Measurements from ENCODE around the gene CDH11.

Gene CDH11

DNA sequence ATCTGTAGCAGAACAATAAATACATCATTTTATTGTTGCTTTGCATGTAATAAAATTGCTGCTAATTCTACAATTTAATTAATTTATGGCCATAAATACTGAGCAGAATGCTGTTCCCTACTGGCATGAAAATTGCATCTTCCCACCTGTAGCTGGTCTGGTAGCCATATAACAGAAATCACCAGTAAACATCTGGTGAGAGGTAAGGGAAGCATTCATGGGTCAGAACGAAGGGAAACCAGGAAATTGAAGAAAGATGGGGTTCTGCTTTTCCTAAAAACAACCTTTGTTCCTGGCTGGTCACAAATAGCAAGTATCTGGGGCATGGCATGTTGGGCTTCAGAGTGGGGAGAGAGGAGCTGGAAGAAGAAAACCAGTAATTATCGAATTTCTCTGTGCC lies 128.4 kb downstream of the CDH11 start:
- H3K9me3 ChIP-seq (ENCODE audit: insufficient read depth, low read length), result no peaks in the 10 kb centered on the region
- no peaks in the 10 kb centered on the region for H3K4me1 ChIP-seq (ENCODE audit: low read length)
- TF ChIP-seq, protein P1, sequence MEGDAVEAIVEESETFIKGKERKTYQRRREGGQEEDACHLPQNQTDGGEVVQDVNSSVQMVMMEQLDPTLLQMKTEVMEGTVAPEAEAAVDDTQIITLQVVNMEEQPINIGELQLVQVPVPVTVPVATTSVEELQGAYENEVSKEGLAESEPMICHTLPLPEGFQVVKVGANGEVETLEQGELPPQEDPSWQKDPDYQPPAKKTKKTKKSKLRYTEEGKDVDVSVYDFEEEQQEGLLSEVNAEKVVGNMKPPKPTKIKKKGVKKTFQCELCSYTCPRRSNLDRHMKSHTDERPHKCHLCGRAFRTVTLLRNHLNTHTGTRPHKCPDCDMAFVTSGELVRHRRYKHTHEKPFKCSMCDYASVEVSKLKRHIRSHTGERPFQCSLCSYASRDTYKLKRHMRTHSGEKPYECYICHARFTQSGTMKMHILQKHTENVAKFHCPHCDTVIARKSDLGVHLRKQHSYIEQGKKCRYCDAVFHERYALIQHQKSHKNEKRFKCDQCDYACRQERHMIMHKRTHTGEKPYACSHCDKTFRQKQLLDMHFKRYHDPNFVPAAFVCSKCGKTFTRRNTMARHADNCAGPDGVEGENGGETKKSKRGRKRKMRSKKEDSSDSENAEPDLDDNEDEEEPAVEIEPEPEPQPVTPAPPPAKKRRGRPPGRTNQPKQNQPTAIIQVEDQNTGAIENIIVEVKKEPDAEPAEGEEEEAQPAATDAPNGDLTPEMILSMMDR (IDR thresholded peaks at IDR 0.05; ENCODE audit: low read depth, low read length), result no peak
- no peak for TF ChIP-seq EZH2phosphoT487 (IDR thresholded peaks at IDR 0.05; ENCODE audit: low read depth)
- no peak overlapping the region for H3K9ac ChIP-seq (ENCODE audit: low read length)
- H4K20me1 ChIP-seq (ENCODE audit: insufficient read depth, low read length), result no peaks in the 10 kb centered on the region
- no peak overlapping the region for H3K4me2 ChIP-seq (ENCODE audit: low read length)
- no peaks in the 10 kb centered on the region for H3K79me2 ChIP-seq (ENCODE audit: low read length)
- no peak overlapping the region for H2AFZ ChIP-seq (ENCODE audit: low read depth, low read length)
- H3K36me3 ChIP-seq (replicated peaks; ENCODE audit: low read depth, low read length), result no peaks in the 10 kb centered on the region
- no peaks in the 10 kb centered on the region for H3K27me3 ChIP-seq (ENCODE audit: low read depth, low read length)
- no peak overlapping the region for H3K27ac ChIP-seq (ENCODE audit: low read length)
- H3K4me3 ChIP-seq (ENCODE audit: low read length), result no peak overlapping the region

DNA sequence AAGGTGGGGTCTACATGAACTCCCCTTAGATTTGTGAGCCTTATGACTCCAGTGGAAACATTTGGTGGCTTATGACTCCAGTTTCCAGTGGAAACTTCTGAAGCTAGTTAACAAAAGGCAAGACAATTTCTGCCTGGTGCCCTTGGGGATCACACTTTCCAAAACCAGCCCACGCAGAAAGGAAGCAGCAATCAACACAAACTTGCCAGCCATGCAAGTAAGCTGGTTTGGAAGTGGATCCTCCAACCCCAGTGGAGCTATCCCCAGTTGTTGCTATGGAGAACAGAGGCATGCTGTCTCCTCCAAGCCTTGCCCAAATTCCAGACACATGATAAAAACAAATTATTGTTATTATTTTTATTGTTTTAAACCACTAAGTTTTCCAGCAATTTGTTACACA lies 130.9 kb downstream of the CDH11 start:
- no peaks in the 10 kb centered on the region for H4K20me1 ChIP-seq (ENCODE audit: insufficient read depth, low read length)
- H3K9me3 ChIP-seq (ENCODE audit: insufficient read depth, low read length), result no peaks in the 10 kb centered on the region
- no peak overlapping the region for H3K4me3 ChIP-seq (ENCODE audit: low read length)
- H3K4me1 ChIP-seq (ENCODE audit: low read length), result no peaks in the 10 kb centered on the region
- no peak overlapping the region for H3K9ac ChIP-seq (ENCODE audit: low read length)
- no peaks in the 10 kb centered on the region for H3K27me3 ChIP-seq (ENCODE audit: low read depth, low read length)
- no peak overlapping the region for H2AFZ ChIP-seq (ENCODE audit: low read depth, low read length)
- no peak overlapping the region for H3K4me2 ChIP-seq (ENCODE audit: low read length)
- no peak overlapping the region for H3K27ac ChIP-seq (ENCODE audit: low read length)
- H3K36me3 ChIP-seq (replicated peaks; ENCODE audit: low read depth, low read length), result no peaks in the 10 kb centered on the region
- no peaks in the 10 kb centered on the region for H3K79me2 ChIP-seq (ENCODE audit: low read length)
- no peak for TF ChIP-seq EZH2phosphoT487 (IDR thresholded peaks at IDR 0.05; ENCODE audit: low read depth)
- TF ChIP-seq, protein P1 (IDR thresholded peaks at IDR 0.05; ENCODE audit: low read depth, low read length), result no peak

DNA sequence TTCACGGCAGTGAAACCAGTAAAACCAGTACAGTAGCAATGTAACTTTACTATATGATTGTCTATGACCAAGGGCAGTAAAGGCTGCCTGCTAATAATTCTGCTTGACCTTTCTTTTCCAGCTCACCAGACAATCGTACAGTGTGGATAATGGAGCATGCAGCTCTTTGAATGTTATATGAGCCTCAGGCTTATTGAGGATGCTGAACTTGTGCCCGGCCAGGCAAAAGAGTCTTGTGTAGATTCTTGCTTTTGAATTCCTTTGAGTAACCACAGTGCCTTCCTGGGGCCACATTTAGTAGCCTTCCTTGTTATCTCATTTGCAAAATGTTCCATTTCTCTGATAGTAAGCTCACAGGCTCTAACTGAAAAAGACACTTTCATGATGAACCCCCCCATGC lies 131.8 kb downstream of the CDH11 start:
- Histone ChIP-seq H3K27me3 (ENCODE audit: low read depth, low read length) (no peaks in the 10 kb centered on the region), H3K4me3 (ENCODE audit: low read length) (no peak overlapping the region), H3K36me3 (replicated peaks; ENCODE audit: low read depth, low read length) (no peaks in the 10 kb centered on the region), H3K9ac (ENCODE audit: low read length) (no peak overlapping the region), H4K20me1 (ENCODE audit: insufficient read depth, low read length) (no peaks in the 10 kb centered on the region), H3K9me3 (ENCODE audit: insufficient read depth, low read length) (no peaks in the 10 kb centered on the region), H3K79me2 (ENCODE audit: low read length) (no peaks in the 10 kb centered on the region), H3K4me1 (ENCODE audit: low read length) (no peaks in the 10 kb centered on the region), H3K4me2 (ENCODE audit: low read length) (no peak overlapping the region), H2AFZ (ENCODE audit: low read depth, low read length) (no peak overlapping the region), H3K27ac (ENCODE audit: low read length) (no peak overlapping the region)
- no peak for TF ChIP-seq EZH2phosphoT487 (IDR thresholded peaks at IDR 0.05; ENCODE audit: low read depth)
- TF ChIP-seq, protein P1 (IDR thresholded peaks at IDR 0.05; ENCODE audit: low read depth, low read length), result no peak

DNA sequence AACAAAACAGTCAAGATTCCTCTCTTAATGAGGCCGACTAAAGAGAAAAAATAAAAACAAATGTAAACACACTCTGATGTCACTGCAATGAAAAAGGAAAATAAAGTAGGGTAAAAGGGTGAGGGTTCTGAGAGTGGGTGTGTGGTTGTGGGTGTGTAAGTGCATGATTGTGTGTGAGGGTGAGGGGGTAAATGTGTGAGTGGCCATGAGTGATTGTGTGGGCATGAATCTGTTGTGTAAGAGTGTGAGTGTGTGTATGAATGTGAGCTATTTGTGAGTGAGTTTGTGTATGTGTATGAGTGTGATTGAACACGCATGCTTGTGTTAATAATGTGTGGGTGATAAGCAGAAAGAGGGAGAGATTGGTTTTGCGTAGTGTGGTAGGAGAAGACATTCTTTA lies 132.8 kb downstream of the CDH11 start:
- Histone ChIP-seq H2AFZ (ENCODE audit: low read depth, low read length) (no peak overlapping the region), H3K4me1 (ENCODE audit: low read length) (no peaks in the 10 kb centered on the region), H3K9me3 (ENCODE audit: insufficient read depth, low read length) (no peaks in the 10 kb centered on the region), H3K4me2 (ENCODE audit: low read length) (no peak overlapping the region), H3K36me3 (replicated peaks; ENCODE audit: low read depth, low read length) (no peaks in the 10 kb centered on the region), H3K27ac (ENCODE audit: low read length) (no peak overlapping the region), H3K4me3 (ENCODE audit: low read length) (no peak overlapping the region), H3K9ac (ENCODE audit: low read length) (no peak overlapping the region), H3K27me3 (ENCODE audit: low read depth, low read length) (no peaks in the 10 kb centered on the region), H4K20me1 (ENCODE audit: insufficient read depth, low read length) (no peaks in the 10 kb centered on the region), H3K79me2 (ENCODE audit: low read length) (no peaks in the 10 kb centered on the region)
- TF ChIP-seq, protein P1 (IDR thresholded peaks at IDR 0.05; ENCODE audit: low read depth, low read length), result no peak
- no peak for TF ChIP-seq EZH2phosphoT487 (IDR thresholded peaks at IDR 0.05; ENCODE audit: low read depth)
